Mesodermal cell (in vitro differentiated cells): ENCODE data around the gene SPATS2L.

Source experiments
- H3K27ac ChIP-seq: 2 replicates; pipeline ENCODE4 v1.7.0; 2013; ENCODE audit warnings: mild to moderate bottlenecking, low read depth, low read length, moderate library complexity; ENCODE audit not compliant: severe bottlenecking
- H3K36me3 ChIP-seq: 2 replicates; pipeline ENCODE4 v1.7.1; 2013; ENCODE audit warnings: mild to moderate bottlenecking, low read length, moderate library complexity; ENCODE audit not compliant: control insufficient read depth, insufficient read depth
- H3K4me1 ChIP-seq: one replicate; pipeline ENCODE4 v1.7.1; 2013; ENCODE audit warnings: mild to moderate bottlenecking, low read length; ENCODE audit not compliant: insufficient read depth, control insufficient read depth, poor library complexity, severe bottlenecking
- H3K4me3 ChIP-seq: 2 replicates; pipeline ENCODE4 v1.7.0; 2013; ENCODE audit warnings: low read length, control low read depth, mild to moderate bottlenecking; ENCODE audit not compliant: insufficient read depth, poor library complexity, severe bottlenecking; ENCODE audit errors: extremely low read depth
- H3K9me3 ChIP-seq: 2 replicates; pipeline ENCODE4 v1.7.1; 2013; ENCODE audit warnings: mild to moderate bottlenecking, low read length, moderate library complexity; ENCODE audit not compliant: control insufficient read depth
- WGBS, 2 experiments: methylation state at CpG; one replicate each; pipeline ENCODE4 v1.1.5; 2013; ENCODE audit warnings: missing lambda C conversion rate in 2 of 2; ENCODE audit not compliant: insufficient coverage in 2 of 2; 5-methylcytosine and 5-hydroxymethylcytosine counted together

SPATS2L gene

GRCh38 chr2:200467806-200468681 is 161.6 kb downstream of the SPATS2L start:
- Histone ChIP-seq H3K27ac (no peak overlapping the region), H3K9me3 (no peaks in the 10 kb centered on the region), H3K36me3 (peaks cover 95% of the 10 kb centered on the region), H3K4me3 (no peak overlapping the region), H3K4me1 (peaks cover 14% of the 10 kb centered on the region)
- 98 to 100% methylated on average over 3 to 5 of the region's 8 CpGs for WGBS, 2 experiments

- H3K9me3 ChIP-seq, result no peaks in the 10 kb centered on the region
- 93 to 97% methylated on average over 12 to 13 of the region's 13 CpGs for WGBS, 2 experiments
- peak overlapping the region; percentile 55 for H3K27ac ChIP-seq
- no peak overlapping the region for H3K4me3 ChIP-seq
- H3K4me1 ChIP-seq, result peaks cover 14% of the 10 kb centered on the region
- peaks cover 97% of the 10 kb centered on the region for H3K36me3 ChIP-seq
Observed at GRCh38 chr2:200469708-200470211, 163.3 kb downstream of the SPATS2L start.

- Histone ChIP-seq H3K9me3 (no peaks in the 10 kb centered on the region), H3K27ac (peak overlapping the region; percentile 36), H3K4me3 (no peak overlapping the region), H3K36me3 (peaks cover 97% of the 10 kb centered on the region), H3K4me1 (peaks cover 14% of the 10 kb centered on the region)
- WGBS, 2 experiments, result 65 to 100% methylated on average over 1 to 3 of the region's 3 CpGs
Observed at GRCh38 chr2:200470230-200470629, 163.7 kb downstream of the SPATS2L start.

GRCh38 chr2:200471324-200471848 is 164.9 kb downstream of the SPATS2L start:
- H3K4me1 ChIP-seq, result peaks cover 14% of the 10 kb centered on the region
- WGBS, 2 experiments, result 85 to 93% methylated on average over 7 to 8 of the region's 8 CpGs
- H3K36me3 ChIP-seq, result peaks cover 96% of the 10 kb centered on the region
- no peak overlapping the region for H3K27ac ChIP-seq
- no peak overlapping the region for H3K4me3 ChIP-seq
- H3K9me3 ChIP-seq, result no peaks in the 10 kb centered on the region

- peaks cover 14% of the 10 kb centered on the region for H3K4me1 ChIP-seq
- peaks cover 97% of the 10 kb centered on the region for H3K36me3 ChIP-seq
- H3K27ac ChIP-seq, result no peak overlapping the region
- H3K4me3 ChIP-seq, result no peak overlapping the region
- no peaks in the 10 kb centered on the region for H3K9me3 ChIP-seq
- WGBS, 2 experiments, result 95 to 97% methylated on average over 6 of the region's 8 CpGs
Observed at GRCh38 chr2:200471928-200472645, 165.6 kb downstream of the SPATS2L start.

- no peaks in the 10 kb centered on the region for H3K9me3 ChIP-seq
- peaks cover 97% of the 10 kb centered on the region for H3K36me3 ChIP-seq
- peaks cover 14% of the 10 kb centered on the region for H3K4me1 ChIP-seq
- no peak overlapping the region for H3K27ac ChIP-seq
- 94 to 98% methylated on average over 7 to 9 of the region's 14 CpGs for WGBS, 2 experiments
- H3K4me3 ChIP-seq, result no peak overlapping the region
Observed at GRCh38 chr2:200472853-200473464, 166.5 kb downstream of the SPATS2L start.

- Histone ChIP-seq H3K36me3 (peaks cover 87% of the 10 kb centered on the region), H3K4me1 (no peaks in the 10 kb centered on the region), H3K27ac (no peak overlapping the region), H3K4me3 (no peak overlapping the region), H3K9me3 (no peaks in the 10 kb centered on the region)
- no CpG with 5 or more reads among the region's 4 CpGs for WGBS, 2 experiments
Observed at GRCh38 chr2:200475795-200476194, 169.3 kb downstream of the SPATS2L start.

- Histone ChIP-seq H3K4me1 (no peaks in the 10 kb centered on the region), H3K4me3 (no peak overlapping the region), H3K36me3 (peaks cover 77% of the 10 kb centered on the region), H3K9me3 (no peaks in the 10 kb centered on the region), H3K27ac (no peak overlapping the region)
- 83 to 88% methylated on average over 4 to 8 of the region's 8 CpGs for WGBS, 2 experiments
Observed at GRCh38 chr2:200476836-200477235, 170.3 kb downstream of the SPATS2L start.

GRCh38 chr2:200477667-200478131 is 171.2 kb downstream of the SPATS2L start:
- Histone ChIP-seq H3K9me3 (no peaks in the 10 kb centered on the region), H3K27ac (no peak overlapping the region), H3K4me3 (no peak overlapping the region), H3K36me3 (peaks cover 68% of the 10 kb centered on the region), H3K4me1 (no peaks in the 10 kb centered on the region)
- WGBS, 2 experiments, result 93 to 96% methylated on average over 21 of the region's 21 CpGs

GRCh38 chr2:200479692-200480265 is 173.3 kb downstream of the SPATS2L start:
- 75 to 98% methylated on average over 5 to 6 of the region's 8 CpGs for WGBS, 2 experiments
- Histone ChIP-seq H3K36me3 (peaks cover 48% of the 10 kb centered on the region), H3K4me1 (no peaks in the 10 kb centered on the region), H3K4me3 (no peak overlapping the region), H3K27ac (no peak overlapping the region), H3K9me3 (no peaks in the 10 kb centered on the region)
